Fibroblast of skin of left quadriceps (primary cell): ENCODE results near the gene DYSF.
"Not testable (repeated sequence)": the region's sequence is repeated elsewhere in the genome, so short reads cannot be mapped to it uniquely, and the experiment has no call there.

Experiments used
- DNase-seq, 2 experiments: peaks; one replicate each; pipeline ENCODE4 v3.0.0-alpha.2; 2013; ENCODE audit warnings: low read depth in 2 of 2

DYSF gene

GRCh38 chr2:71472019-71472418, 18.7 kb downstream of the DYSF start:
- DNase-seq, result no peak

- no peak for DNase-seq
Observed at GRCh38 chr2:71473346-71474031, 20.1 kb downstream of the DYSF start.

GRCh38 chr2:71474116-71474743, 20.9 kb downstream of the DYSF start:
- DNase-seq, result no peak

- no peak for DNase-seq
Observed at GRCh38 chr2:71474744-71475397, 21.5 kb downstream of the DYSF start.

- DNase-seq, result no peak
Observed at GRCh38 chr2:71476495-71476894, 23.1 kb downstream of the DYSF start.

GRCh38 chr2:71477231-71477691, 23.9 kb downstream of the DYSF start:
- no peak for DNase-seq

GRCh38 chr2:71478806-71479205, 25.4 kb downstream of the DYSF start:
- no peak for DNase-seq

GRCh38 chr2:71479261-71479660, 25.9 kb downstream of the DYSF start:
- no peak for DNase-seq

- DNase-seq, result no peak
Observed at GRCh38 chr2:71481111-71481510, 27.8 kb downstream of the DYSF start.

- no peak for DNase-seq
Observed at GRCh38 chr2:71482055-71482454, 28.7 kb downstream of the DYSF start.

GRCh38 chr2:71483246-71483645, 29.9 kb downstream of the DYSF start:
- DNase-seq, result no peak

- DNase-seq, result no peak
Observed at GRCh38 chr2:71484354-71484753, 31.0 kb downstream of the DYSF start.

- no peak for DNase-seq
Observed at GRCh38 chr2:71486881-71487640, 33.7 kb downstream of the DYSF start.

GRCh38 chr2:71491551-71491950, 38.2 kb downstream of the DYSF start:
- DNase-seq, result not testable (repeated sequence)

GRCh38 chr2:71492112-71492511, 38.8 kb downstream of the DYSF start:
- no peak for DNase-seq

GRCh38 chr2:71494091-71494490, 40.7 kb downstream of the DYSF start:
- DNase-seq, result no peak

- no peak for DNase-seq
Observed at GRCh38 chr2:71494523-71495155, 41.3 kb downstream of the DYSF start.

GRCh38 chr2:71496156-71496770, 42.9 kb downstream of the DYSF start:
- DNase-seq, result no peak

- peak; percentile 39 to 40 for DNase-seq
Observed at GRCh38 chr2:71498261-71498701, 44.9 kb downstream of the DYSF start.

GRCh38 chr2:71499691-71500090, 46.3 kb downstream of the DYSF start:
- no peak for DNase-seq

GRCh38 chr2:71500426-71501079, 47.2 kb downstream of the DYSF start:
- no peak for DNase-seq
